Pancreas (tissue), 10 donors: ENCODE data around the gene FLAD1. TPM values are rescaled to one million over a fixed set of nuclear protein-coding genes. Genes with fewer than 3 reads are reported as not detected.

Experiments
- ATAC-seq, 4 donors: fragments of 200-7000 bp; cut with Tn5 transposase; one replicate each; pipeline versions ENCODE4 v1.8.0 to v1.9.1; 2020; ENCODE audit warnings: mild to moderate bottlenecking in 4 of 4, moderate library complexity in 4 of 4
- DNase-seq, 6 donors: peaks; one replicate each; pipeline ENCODE4 v3.0.0-alpha.2; 2020
- FAIRE-seq: peaks from 2 replicates; lab custom pipeline; 2012; peaks lifted over from hg19 to GRCh38; lab: Jason Lieb, UNC
- H3K27ac ChIP-seq, 4 donors: fragments of 200-600 bp; sonication (generic); 1 replicate in 3 of 4; 2 replicates in 1 of 4; pipeline versions ENCODE4 v1.5.0 to v1.8.0; 2020
- H3K27me3 ChIP-seq, 4 donors: fragments of 200-600 bp; one replicate each; pipeline ENCODE4 v1.8.0; 2021
- H3K36me3 ChIP-seq, 3 donors: fragments of 200-600 bp; sonication (generic) in 1 of 3; one replicate each; pipeline versions ENCODE4 v1.5.0 to v1.8.0; 2020 to 2021
- H3K4me1 ChIP-seq, 3 donors: fragments of 200-600 bp; one replicate each; pipeline ENCODE4 v1.8.0; 2021
- H3K4me3 ChIP-seq, 4 donors: fragments of 200-600 bp; sonication (generic) in 2 of 4; one replicate each; pipeline versions ENCODE4 v1.5.0 to v1.8.0; 2020 to 2021
- H3K9me3 ChIP-seq, 4 donors: fragments of 200-600 bp; one replicate each; pipeline ENCODE4 v1.8.0; 2021
- WGBS, 2 donors: extraction: QIAGEN DNeasy Blood & Tissue Kit; methylation state at CpG; one replicate each; pipeline ENCODE4 v1.1.7; 2013; 5-methylcytosine and 5-hydroxymethylcytosine counted together
- intact Hi-C, 3 donors: fragments of 100-400 bp; cut with DNase I; formaldehyde crosslinking; loops; one replicate each; pipeline versions ENCODE4 v1.11.1 to v1.14.2; 2022
- polyA plus RNA-seq, 2 donors: library from polyadenylated mRNA; stranded (reverse); fragments of 200-250 nt; gene quantifications; one replicate each; pipeline ENCODE4 v1.2.3, GENCODE V29; 2013
- total RNA-seq, 6 donors: library from RNA; stranded (reverse); fragmentation: NEBNext Ultra II Directional in 4 of 6; extraction: Animal tissue kit (Norgen Biotek cat#: 25700) in 4 of 6; gene quantifications; one replicate each; pipeline versions ENCODE4 v1.2.1 to v1.2.4, GENCODE V29; 2021 to 2023
- TF ChIP-seq, protein P1 (sequence below), 4 donors: fragments of 200-600 bp; sonication (generic) in 3 of 4; IDR thresholded peaks; one replicate each; pipeline versions ENCODE4 v1.5.0 to v1.8.0; 2021; ENCODE audit warnings: antibody characterized with exemption in 4 of 4
- donor health status: healthy with polysubstance abuse.
- donor health status: DM: no; HTN: no; CAD: no; lungs with moderate emphysema.
- donor health status: DM: no; HTN: no; CAD: no.
- donor health status: control.
- donor health status: control.
- donor health status: Bipolar disorder and iron deficiency.
- donor health status: DM: yes; HTN: yes; CAD: no.
- donor health status: DM: no; HTN: no; CAD: no.
- donor health status: DM: no; HTN: no; CAD: no.
- donor health status: DM: yes; HTN: yes; CAD: no.

FLAD1 gene
- total and polyA plus RNA-seq, 8 donors = 8.3 to 28.6 (median 13.2) TPM

DNA sequence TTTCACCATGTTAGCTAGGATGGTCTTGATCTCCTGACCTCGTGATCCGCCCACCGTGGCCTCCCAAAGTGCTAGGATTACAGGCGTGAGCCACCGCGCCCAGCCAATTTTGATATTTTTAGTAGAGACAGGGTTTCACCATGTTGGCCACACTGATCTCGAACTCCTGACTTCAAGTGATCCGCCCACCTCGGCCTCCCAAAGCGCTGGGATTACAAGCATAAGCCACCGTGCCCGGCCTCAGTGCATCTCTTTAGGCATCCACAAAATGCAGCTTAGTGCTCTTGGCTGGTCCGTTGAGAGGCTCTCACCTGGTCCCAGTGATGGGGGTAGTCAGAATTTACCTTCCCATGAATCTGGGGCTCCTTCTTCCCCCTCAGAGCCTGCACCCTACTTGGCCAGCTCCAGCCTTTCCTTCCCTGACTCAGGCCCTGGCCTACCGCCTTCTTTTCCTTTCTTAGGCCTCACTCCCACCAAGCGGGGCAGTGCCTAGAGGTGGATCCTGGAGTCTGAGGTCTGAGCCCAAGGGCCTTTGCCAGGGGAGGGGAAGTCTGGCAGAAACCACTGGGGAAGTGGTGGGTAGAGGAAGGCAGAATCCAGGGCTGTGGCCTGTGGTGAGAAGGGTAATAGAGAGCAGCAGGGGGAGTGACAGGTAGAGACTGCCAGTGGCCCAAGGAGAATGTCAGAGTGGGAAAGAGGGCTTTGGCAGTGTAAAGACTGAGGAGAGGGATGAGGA, 14.0 kb downstream of the FLAD1 start:
- Histone ChIP-seq H3K36me3 (no peaks in the 10 kb centered on the region), H3K4me3 (no peak overlapping the region), H3K27me3 (no peaks in the 10 kb centered on the region), H3K9me3 (no peaks in the 10 kb centered on the region), H3K27ac (no peak overlapping the region), H3K4me1 (peaks cover 3 to 19% (median 6%) of the 10 kb centered on the region in 3 donors)
- DNase-seq (peak in 1 of 6 donors; percentile 13), ATAC-seq (no peak), FAIRE-seq (no peak)
- TF ChIP-seq, protein P1, sequence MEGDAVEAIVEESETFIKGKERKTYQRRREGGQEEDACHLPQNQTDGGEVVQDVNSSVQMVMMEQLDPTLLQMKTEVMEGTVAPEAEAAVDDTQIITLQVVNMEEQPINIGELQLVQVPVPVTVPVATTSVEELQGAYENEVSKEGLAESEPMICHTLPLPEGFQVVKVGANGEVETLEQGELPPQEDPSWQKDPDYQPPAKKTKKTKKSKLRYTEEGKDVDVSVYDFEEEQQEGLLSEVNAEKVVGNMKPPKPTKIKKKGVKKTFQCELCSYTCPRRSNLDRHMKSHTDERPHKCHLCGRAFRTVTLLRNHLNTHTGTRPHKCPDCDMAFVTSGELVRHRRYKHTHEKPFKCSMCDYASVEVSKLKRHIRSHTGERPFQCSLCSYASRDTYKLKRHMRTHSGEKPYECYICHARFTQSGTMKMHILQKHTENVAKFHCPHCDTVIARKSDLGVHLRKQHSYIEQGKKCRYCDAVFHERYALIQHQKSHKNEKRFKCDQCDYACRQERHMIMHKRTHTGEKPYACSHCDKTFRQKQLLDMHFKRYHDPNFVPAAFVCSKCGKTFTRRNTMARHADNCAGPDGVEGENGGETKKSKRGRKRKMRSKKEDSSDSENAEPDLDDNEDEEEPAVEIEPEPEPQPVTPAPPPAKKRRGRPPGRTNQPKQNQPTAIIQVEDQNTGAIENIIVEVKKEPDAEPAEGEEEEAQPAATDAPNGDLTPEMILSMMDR (IDR thresholded peaks at IDR 0.05) = no peak
- WGBS, 2 donors = 83 to 84% methylated on average over 15 of the region's 15 CpGs
- intact Hi-C loops = no loop called here

DNA sequence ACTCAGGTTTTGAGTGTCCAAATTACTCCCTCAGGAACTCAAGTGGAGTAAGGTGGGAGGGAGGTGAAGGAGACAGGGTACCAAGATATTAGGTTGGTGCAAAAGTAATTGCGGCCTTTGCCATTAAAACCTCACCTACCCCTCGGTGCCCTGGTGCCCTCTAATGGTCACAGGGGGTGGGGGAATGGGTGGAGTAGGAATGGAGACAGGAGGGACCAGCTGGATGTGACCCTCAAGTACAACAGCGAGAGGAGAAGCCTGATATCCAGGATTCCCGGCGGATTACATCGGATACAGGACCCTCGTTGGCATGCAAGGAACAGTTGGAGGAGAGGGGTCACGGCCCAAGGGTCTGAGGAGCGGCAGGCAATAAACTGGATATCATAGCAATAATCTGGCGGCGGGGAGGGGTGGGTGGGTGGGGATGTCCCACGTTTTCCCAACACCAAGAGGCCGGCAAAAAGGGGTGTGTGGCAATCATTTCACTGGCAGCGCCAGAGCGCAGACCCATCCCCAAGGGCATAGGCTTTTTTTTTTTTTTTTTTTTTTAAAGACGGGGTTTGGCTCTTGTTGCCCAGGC, 15.1 kb downstream of the FLAD1 start:
- H3K4me1 ChIP-seq = peaks cover 3 to 19% (median 6%) of the 10 kb centered on the region in 3 donors
- DNase-seq = no peak
- intact Hi-C loops = no loop called here
- no peaks in the 10 kb centered on the region for H3K27me3 ChIP-seq
- no peak for FAIRE-seq
- WGBS, 2 donors = 73 to 74% methylated on average over 13 to 16 of the region's 16 CpGs
- H3K27ac ChIP-seq = no peak overlapping the region
- H3K36me3 ChIP-seq = no peaks in the 10 kb centered on the region
- H3K4me3 ChIP-seq = no peak overlapping the region
- no peaks in the 10 kb centered on the region for H3K9me3 ChIP-seq
- TF ChIP-seq, protein P1 (IDR thresholded peaks at IDR 0.05) = no peak
- ATAC-seq = no peak

DNA sequence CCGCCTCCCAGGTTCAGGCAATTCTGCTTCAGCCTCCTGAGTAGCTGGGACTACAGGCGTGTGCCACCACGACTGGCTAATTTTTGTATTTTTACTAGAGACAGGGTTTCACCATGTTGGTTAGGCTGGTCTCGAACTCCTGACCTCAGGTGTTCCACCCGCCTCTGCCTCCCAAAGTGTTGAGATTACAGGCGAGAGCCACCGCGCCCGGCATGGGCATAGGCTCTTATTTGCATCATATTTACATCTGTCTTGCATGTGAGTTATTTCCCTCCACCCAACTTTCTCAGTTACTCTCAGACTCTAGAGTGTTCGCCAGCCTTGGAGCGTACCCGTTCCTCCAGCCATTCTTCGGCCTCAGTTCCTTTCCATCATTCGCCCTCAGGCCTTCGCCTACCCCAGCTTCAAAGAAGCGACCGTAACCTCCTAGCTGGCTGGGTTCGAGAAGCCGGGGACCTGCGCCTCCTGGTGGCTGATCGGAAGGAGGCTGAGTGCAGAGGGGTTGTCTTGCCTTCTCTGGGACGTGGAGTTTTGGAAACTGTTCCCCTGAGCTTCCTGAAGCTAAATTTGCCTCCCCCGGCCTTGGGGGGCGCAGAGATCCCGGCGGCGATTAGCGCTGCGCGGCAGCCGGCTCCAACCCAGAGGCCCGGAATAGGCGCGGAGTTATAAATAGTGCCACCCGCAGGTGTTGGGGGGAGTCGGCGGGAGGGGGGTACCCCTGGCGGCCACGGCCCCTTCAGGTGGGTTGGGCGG, 15.8 kb downstream of the FLAD1 start:
- WGBS, 2 donors = 10 to 11% methylated on average over 35 to 40 of the region's 40 CpGs
- ATAC-seq (no peak), FAIRE-seq (no peak), DNase-seq (peak in 3 of 6 donors; percentile 66 to 78 (median 68))
- Histone ChIP-seq H3K27ac (peak overlapping the region; percentile 77 to 98 (median 97)), H3K4me3 (peak overlapping the region in 2 of 4 donors; percentile 58 to 87), H3K36me3 (no peaks in the 10 kb centered on the region), H3K9me3 (no peaks in the 10 kb centered on the region), H3K4me1 (peaks cover 3 to 19% (median 6%) of the 10 kb centered on the region in 3 donors), H3K27me3 (no peaks in the 10 kb centered on the region)
- intact Hi-C loops = no loop called here
- TF ChIP-seq, protein P1 (IDR thresholded peaks at IDR 0.05) = peak; percentile 51 to 70 (median 66)

DNA sequence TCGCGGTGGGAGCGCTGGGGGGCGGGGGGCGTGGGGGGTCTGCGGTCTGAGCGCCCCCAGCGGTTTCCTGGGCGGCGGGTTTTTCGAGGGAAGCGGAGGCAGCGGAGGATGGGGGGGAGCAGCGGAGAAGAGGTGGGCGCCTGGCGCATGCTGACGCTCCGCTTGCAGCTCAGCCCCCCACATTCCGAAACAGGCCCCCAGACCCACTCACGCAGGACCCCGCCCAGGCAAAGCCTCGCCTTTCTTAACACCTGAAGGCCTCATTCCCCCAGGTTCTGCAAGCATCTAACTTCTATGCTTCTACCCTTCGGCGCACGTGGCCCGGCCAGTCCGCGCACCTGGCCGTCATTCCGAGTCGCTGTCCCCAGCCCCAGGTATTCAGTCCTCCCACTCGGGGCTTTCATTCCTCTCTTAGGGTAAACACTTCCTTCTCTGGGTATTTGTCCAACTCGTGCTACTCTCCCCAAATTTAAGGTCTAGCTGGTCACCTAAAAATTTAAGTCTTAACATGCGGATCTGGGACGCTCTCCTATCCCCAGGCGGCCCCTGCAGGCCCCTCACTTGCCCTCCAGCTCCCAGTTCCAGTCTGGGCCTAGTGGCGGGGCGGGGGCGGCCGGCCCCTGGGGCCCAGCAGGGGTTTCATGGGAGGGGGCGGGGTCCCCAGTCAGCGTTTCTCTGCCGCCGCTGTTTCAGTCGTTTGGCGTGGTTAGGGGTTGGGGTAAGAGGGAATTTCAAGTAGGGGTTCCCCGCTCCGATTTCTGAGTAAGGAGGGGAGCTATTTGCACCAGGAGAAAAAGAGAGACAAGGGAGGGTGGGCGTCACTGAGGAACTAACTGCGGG, 16.6 kb downstream of the FLAD1 start:
- ATAC-seq (no peak), FAIRE-seq (no peak), DNase-seq (peak in 2 of 6 donors; percentile 59 to 64)
- H3K36me3 ChIP-seq = no peaks in the 10 kb centered on the region
- WGBS, 2 donors = 3 to 8% methylated on average over 35 to 50 of the region's 50 CpGs
- H3K27ac ChIP-seq = peak overlapping the region; percentile 77 to 98 (median 97)
- intact Hi-C loops = no loop called here
- H3K9me3 ChIP-seq = no peaks in the 10 kb centered on the region
- peak overlapping the region in 3 of 4 donors; percentile 18 to 87 (median 58) for H3K4me3 ChIP-seq
- TF ChIP-seq, protein P1 (IDR thresholded peaks at IDR 0.05) = no peak
- H3K4me1 ChIP-seq = peaks cover 3 to 22% (median 6%) of the 10 kb centered on the region in 3 donors
- H3K27me3 ChIP-seq = no peaks in the 10 kb centered on the region
